Muscle layer of colon (tissue), 2 donors: ENCODE results near the gene IL2RA.

Experiments used
- H3K27ac ChIP-seq: one replicate; pipeline ENCODE4 v1.7.0; 2013; ENCODE audit warnings: low read depth, mild to moderate bottlenecking, low read length, moderate library complexity
- H3K27me3 ChIP-seq, 2 donors: one replicate each; pipeline ENCODE4 v1.7.0; 2013; ENCODE audit warnings: low read length in 2 of 2, mild to moderate bottlenecking in 2 of 2; ENCODE audit not compliant: insufficient read depth in 2 of 2, control insufficient read depth in 1 of 2
- H3K36me3 ChIP-seq: one replicate; pipeline ENCODE4 v1.7.0; 2013; ENCODE audit warnings: mild to moderate bottlenecking, low read length; ENCODE audit not compliant: insufficient read depth
- H3K4me1 ChIP-seq: one replicate; pipeline ENCODE4 v1.7.0; 2013; ENCODE audit warnings: mild to moderate bottlenecking, low read length; ENCODE audit not compliant: insufficient read depth
- H3K4me3 ChIP-seq, 2 donors: one replicate each; pipeline ENCODE4 v1.7.0; 2013; ENCODE audit warnings: low read length in 2 of 2, low read depth in 1 of 2, mild to moderate bottlenecking in 1 of 2, moderate library complexity in 1 of 2
- H3K9ac ChIP-seq: one replicate; pipeline ENCODE4 v1.7.0; 2013; ENCODE audit warnings: low read length
- H3K9me3 ChIP-seq: one replicate; pipeline ENCODE4 v1.7.0; 2013; ENCODE audit warnings: mild to moderate bottlenecking, low read length
- donor health status: abdominal sarcoma.
- donor health status: Adenocarcinoma of cecum.

The IL2RA gene

DNA sequence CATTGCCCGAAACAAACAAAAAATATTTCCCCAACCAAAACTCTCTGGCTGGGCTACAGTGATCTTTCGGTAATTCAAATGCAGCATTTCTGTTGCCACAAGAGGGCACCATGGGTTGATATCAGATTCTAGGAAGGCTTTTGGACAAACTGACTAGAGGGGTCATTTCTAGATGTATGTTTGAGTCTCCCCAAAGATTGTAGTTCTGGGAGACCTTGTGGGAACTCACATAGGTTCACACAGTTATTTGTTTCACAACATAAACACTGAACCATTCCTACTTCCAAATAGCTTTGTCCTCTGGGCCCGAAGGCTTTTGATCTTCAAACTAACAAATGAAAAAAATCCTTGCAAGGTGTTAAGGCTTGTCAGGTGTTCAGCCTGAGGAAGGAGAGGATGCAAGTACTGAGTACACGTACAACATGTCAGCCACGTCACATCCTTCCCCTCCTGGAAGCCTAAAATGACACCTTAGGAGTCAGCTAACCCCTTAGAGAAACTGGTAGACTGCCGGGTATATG is 47.9 kb downstream of the IL2RA start:
- Histone ChIP-seq H3K27me3 (peaks cover 0 to 5% of the 10 kb centered on the region in 2 donors), H3K4me3 (no peak overlapping the region), H3K27ac (no peak overlapping the region), H3K4me1 (no peaks in the 10 kb centered on the region), H3K36me3 (no peaks in the 10 kb centered on the region), H3K9ac (no peak overlapping the region), H3K9me3 (no peaks in the 10 kb centered on the region)

DNA sequence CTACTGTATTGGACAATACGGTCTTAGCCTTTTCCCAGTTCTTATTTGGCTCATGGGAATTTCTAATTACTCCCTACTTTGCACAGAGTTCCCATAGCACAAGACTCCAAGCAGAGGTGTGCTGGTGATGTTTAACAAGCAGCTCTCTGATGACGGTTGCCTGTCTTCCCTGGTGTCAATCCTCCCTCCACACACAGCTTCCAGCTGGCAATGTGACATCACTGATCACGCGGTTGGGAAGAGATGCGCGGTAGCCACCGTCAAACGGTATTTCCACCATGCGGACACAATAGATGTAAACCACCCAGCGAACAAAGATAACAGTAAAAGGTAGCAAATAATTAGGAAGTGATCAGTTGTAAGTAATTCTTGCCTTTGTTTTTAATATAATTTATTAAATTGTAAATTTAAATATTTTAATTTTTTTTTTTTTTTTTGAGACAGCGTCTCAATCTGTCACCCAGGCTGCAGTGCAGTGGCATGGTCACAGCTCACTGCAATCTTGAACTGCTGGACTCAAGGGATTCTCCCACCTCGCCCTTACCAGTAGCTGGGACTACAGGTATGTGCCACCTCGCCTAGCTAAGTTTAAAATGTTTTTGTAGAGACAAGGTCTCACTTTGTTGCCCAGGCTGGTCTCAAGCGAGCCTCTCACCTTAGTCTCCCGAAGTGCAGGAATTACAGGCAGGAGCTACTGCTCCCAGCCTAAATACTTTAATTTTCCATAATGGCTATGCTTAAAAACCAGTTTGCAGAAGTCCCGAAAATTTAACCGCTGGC is 48.6 kb downstream of the IL2RA start:
- Histone ChIP-seq H3K4me1 (no peaks in the 10 kb centered on the region), H3K36me3 (no peaks in the 10 kb centered on the region), H3K27ac (no peak overlapping the region), H3K9me3 (no peaks in the 10 kb centered on the region), H3K27me3 (peaks cover 0 to 5% of the 10 kb centered on the region in 2 donors), H3K9ac (no peak overlapping the region), H3K4me3 (no peak overlapping the region)

DNA sequence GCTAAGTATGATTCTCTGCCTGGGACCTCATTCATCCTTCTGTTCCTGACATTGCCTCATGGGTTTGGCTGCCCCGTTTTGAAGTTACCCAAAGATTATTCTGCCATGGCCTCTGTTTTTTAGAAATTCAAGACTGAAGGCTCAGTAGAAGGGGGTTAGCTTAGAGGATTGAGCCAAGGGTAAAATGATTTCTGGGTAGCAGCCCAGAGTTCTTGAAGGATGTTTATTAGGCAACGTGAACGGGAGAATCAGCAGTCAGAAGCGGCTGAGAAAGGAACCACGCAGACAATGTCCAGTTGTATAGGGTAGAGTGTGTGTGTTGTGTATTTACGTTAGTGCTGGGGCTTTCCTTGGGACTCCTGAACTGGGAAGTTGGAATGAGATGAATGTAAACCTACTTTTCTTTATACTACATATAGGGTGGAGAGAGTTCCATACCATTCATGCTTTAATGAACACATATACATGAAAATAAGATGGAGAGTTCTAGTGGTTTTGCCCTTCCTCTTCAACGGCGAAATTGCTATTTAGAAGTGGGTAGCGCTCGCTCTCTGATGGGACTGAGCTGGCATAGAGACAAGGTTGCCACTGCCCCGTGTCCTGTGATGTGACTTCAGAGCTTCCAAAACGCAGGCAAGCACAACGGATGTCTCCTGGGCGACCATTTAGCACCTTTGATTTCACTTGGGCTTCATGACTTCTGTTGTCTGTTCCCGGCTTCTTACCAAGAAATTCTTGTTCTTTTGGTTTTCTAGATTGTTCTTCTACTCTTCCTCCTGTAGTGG is 49.9 kb downstream of the IL2RA start:
- Histone ChIP-seq H3K9ac (no peak overlapping the region), H3K9me3 (no peaks in the 10 kb centered on the region), H3K27me3 (peaks cover 0 to 5% of the 10 kb centered on the region in 2 donors), H3K27ac (no peak overlapping the region), H3K36me3 (no peaks in the 10 kb centered on the region), H3K4me3 (no peak overlapping the region), H3K4me1 (no peaks in the 10 kb centered on the region)

DNA sequence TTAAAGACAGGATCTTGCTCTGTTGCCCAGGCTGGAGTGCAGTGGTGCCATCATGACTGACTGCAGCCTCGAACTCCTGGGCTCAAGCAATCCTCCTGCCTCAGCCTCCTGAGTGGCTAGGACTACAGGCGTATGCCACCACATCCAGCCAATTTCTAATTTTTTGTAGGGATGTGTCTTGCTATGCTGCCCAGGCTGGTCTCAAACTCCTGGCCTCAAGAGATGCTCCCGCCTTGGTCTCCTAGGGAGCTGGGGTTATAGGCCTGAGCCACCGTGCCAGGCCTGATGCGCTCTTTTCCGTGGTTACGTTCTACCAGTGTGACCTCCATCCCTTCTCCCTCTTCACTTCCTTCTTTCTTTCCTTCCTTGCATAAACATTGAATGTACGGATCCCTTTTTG is 50.6 kb downstream of the IL2RA start:
- Histone ChIP-seq H3K27ac (no peak overlapping the region), H3K27me3 (peaks cover 0 to 5% of the 10 kb centered on the region in 2 donors), H3K9me3 (no peaks in the 10 kb centered on the region), H3K9ac (no peak overlapping the region), H3K4me3 (no peak overlapping the region), H3K4me1 (no peaks in the 10 kb centered on the region), H3K36me3 (no peaks in the 10 kb centered on the region)

DNA sequence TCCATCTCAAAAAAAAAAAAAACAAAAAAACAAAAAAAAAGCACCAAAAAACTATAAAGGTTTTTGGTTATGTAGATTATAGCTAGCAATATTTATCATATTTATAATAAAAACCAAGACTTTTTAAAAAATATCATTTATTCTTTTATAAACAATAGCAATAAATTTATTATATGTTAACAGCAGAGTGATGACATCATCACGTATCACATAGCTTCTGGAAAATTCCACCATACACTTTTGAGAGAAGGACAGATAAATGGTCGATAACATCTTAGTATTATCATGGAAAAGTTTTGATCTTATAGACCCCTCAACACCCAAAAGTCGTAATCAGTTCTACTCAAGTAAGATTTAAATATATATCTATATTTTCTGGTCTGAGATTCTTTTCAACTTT is 51.6 kb downstream of the IL2RA start:
- no peak overlapping the region for H3K4me3 ChIP-seq
- H3K4me1 ChIP-seq: no peaks in the 10 kb centered on the region
- no peaks in the 10 kb centered on the region for H3K36me3 ChIP-seq
- H3K27me3 ChIP-seq: peaks cover 0 to 5% of the 10 kb centered on the region in 2 donors
- H3K9ac ChIP-seq: no peak overlapping the region
- no peak overlapping the region for H3K27ac ChIP-seq
- no peaks in the 10 kb centered on the region for H3K9me3 ChIP-seq

DNA sequence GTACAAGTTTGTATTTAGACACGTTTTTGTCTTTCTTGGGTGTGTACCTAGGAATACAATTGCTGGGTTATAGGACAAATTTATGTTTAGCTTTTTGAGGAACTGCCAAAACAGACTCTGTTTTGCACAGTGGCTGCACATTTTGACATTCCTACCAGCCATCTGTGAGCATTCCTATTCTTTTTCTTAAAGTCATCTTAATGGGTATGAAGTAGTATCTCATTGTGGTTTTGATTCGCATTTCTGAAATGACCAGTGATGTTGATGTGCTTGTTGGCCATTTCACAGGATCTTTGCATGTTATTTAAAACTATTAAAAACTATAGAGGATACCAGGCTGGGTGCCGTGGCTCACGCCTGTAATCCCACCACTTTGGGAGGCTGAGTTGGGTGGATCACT is 52.2 kb downstream of the IL2RA start:
- Histone ChIP-seq H3K9ac (no peak overlapping the region), H3K4me3 (no peak overlapping the region), H3K4me1 (no peaks in the 10 kb centered on the region), H3K27me3 (peaks cover 0 to 5% of the 10 kb centered on the region in 2 donors), H3K27ac (no peak overlapping the region), H3K9me3 (no peaks in the 10 kb centered on the region), H3K36me3 (no peaks in the 10 kb centered on the region)

DNA sequence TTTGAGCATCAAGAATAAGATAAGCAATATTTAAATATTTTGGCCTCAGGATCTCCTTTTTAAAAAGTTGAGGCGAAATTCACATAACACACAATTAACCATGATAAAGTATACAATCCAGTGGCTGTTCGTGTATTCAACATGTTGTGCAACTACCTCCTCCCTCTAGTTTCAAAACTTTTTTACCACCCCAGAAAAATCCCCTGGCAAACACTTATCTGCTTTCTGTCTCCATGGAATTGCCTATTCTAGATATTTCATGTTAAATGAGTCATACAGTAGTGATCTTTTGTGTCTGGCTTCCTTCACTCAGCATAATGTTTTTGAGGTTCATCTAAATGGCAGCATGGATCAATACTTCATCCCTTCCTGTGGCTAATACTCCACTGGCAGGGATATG is 53.0 kb downstream of the IL2RA start:
- no peaks in the 10 kb centered on the region for H3K4me1 ChIP-seq
- no peak overlapping the region for H3K9ac ChIP-seq
- peaks cover 0 to 5% of the 10 kb centered on the region in 2 donors for H3K27me3 ChIP-seq
- no peak overlapping the region for H3K27ac ChIP-seq
- no peaks in the 10 kb centered on the region for H3K36me3 ChIP-seq
- H3K4me3 ChIP-seq: no peak overlapping the region
- H3K9me3 ChIP-seq: no peaks in the 10 kb centered on the region

DNA sequence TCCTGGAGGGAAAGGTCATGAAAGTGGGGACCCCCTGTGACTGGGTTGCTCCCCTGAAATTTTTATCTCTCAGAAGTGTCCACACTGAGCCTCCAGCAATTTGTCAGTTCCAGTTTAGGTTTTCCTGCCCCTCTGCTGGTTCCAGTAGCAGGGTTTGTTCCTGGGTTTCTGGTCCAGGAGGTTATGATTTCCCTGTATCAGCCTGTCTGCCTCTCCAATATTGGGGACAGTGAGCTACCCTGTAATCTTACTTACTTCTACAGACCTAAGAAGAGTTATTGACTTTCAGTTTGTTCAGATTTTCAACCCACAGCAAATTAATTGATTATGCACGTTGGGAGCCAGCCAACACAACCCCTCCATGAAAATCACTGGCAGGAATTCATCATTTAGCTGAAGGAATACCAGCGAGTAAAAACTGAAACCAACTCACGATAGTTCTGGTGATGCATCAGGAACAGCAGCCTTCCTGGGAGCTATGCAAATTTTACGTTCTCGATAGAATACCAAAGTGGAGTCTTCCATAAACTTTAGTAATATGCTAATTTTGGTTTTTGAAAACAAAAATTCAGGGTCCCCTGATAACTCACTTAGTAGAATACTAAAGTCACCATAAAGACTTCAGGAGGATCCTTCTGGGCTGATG is 53.5 kb downstream of the IL2RA start:
- no peaks in the 10 kb centered on the region for H3K9me3 ChIP-seq
- no peaks in the 10 kb centered on the region for H3K4me1 ChIP-seq
- H3K9ac ChIP-seq: no peak overlapping the region
- H3K4me3 ChIP-seq: no peak overlapping the region
- H3K27me3 ChIP-seq: peaks cover 0 to 5% of the 10 kb centered on the region in 2 donors
- H3K36me3 ChIP-seq: no peaks in the 10 kb centered on the region
- no peak overlapping the region for H3K27ac ChIP-seq

DNA sequence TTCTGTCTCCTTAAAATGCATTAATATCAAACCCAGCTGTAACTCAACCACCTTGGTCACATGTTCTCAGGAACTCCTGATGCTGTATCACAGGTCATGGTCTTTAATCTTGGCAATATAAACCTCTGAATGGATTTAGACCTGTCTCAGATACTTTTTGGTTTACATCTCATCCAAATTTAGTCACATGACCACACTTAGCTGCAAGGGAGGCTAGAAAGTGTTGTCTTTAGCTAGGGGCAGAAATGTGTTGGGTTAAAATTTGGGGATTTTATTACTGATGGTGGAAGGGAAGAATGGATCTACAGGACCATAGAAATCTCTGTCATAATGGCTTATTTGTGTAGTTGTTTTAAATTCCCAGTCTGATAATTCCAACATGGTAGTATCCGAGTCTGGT is 55.2 kb downstream of the IL2RA start:
- Histone ChIP-seq H3K27me3 (peaks cover 0 to 5% of the 10 kb centered on the region in 2 donors), H3K27ac (no peak overlapping the region), H3K9ac (no peak overlapping the region), H3K9me3 (no peaks in the 10 kb centered on the region), H3K4me1 (no peaks in the 10 kb centered on the region), H3K36me3 (no peaks in the 10 kb centered on the region), H3K4me3 (no peak overlapping the region)

DNA sequence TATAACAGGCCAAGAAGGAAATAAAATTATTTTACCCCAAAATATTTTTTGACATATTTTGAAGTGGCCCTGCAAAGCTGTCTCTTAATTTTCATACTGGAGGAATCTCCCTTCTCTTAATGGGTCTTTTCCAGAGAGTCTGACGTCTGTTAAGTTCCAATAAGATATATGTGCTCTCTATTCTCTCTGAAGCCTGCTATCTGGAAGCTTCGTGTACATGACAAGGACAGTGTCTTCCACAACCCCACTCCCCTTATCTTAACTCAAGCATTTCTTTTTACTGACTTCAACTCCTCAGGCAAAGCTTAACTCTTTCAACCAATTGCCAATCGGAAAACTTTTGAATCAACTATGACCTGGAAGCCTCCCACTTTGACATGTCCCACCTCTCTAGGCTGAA is 55.6 kb downstream of the IL2RA start:
- H3K27ac ChIP-seq: no peak overlapping the region
- H3K9ac ChIP-seq: no peak overlapping the region
- no peaks in the 10 kb centered on the region for H3K36me3 ChIP-seq
- H3K4me1 ChIP-seq: no peaks in the 10 kb centered on the region
- no peaks in the 10 kb centered on the region for H3K9me3 ChIP-seq
- peaks cover 0 to 5% of the 10 kb centered on the region in 2 donors for H3K27me3 ChIP-seq
- no peak overlapping the region for H3K4me3 ChIP-seq

DNA sequence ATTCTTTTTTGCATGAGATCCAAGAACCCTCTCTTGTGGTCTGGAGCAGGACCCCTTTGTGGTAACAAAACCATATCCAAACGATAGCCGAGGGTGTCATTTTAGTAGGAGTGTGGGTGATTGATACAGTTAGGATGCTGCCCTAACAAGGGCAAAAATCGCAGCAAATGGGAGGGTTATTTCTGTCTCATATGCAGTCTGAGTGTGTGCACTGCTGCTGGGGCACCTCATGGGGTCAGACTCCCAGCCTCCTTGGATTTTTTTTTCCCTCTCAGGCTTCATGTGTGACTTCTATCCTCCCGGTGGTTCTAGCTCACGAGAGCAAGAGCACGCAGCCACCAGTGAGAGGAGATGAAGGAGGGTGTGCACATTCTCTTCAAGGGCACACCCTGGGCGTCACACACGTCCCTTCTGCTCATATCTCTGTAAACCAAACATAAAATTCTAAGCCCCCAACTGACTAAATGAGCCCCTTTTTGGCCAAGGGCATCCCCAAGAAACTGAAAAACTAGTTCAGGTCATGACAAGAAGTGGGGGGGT is 56.2 kb downstream of the IL2RA start:
- H3K4me3 ChIP-seq: no peak overlapping the region
- no peaks in the 10 kb centered on the region for H3K4me1 ChIP-seq

More for the DNA sequence above, 56.2 kb downstream of the IL2RA start:
- Histone ChIP-seq H3K36me3 (no peaks in the 10 kb centered on the region), H3K27me3 (peaks cover 0 to 5% of the 10 kb centered on the region in 2 donors), H3K9ac (no peak overlapping the region), H3K9me3 (no peaks in the 10 kb centered on the region), H3K27ac (no peak overlapping the region)
